Stimulated activated CD8-positive, alpha-beta memory T cell treated with anti-CD3 and anti-CD28 coated beads, Interleukin-15, amount 100 ng/mL, for 4 hours (primary cell): Measurements from ENCODE around the gene NUDT1.

Experiments
- DNase-seq, 2 donors: peaks; one replicate each; pipeline ENCODE4 v3.0.0-alpha.2; 2020; ENCODE audit warnings: low read depth in 2 of 2

NUDT1 gene

GRCh38 chr7:2205036-2205780 lies 36.8 kb upstream of the NUDT1 start:
- DNase-seq = no peak

GRCh38 chr7:2208712-2209111 lies 33.3 kb upstream of the NUDT1 start:
- no peak for DNase-seq

- no peak for DNase-seq
Observed at GRCh38 chr7:2209146-2209960, 32.7 kb upstream of the NUDT1 start.

GRCh38 chr7:2209961-2210323 lies 32.1 kb upstream of the NUDT1 start:
- no peak for DNase-seq

GRCh38 chr7:2210551-2211258 lies 31.3 kb upstream of the NUDT1 start:
- DNase-seq = no peak

GRCh38 chr7:2211259-2211880 lies 30.7 kb upstream of the NUDT1 start:
- no peak for DNase-seq

- DNase-seq = no peak
Observed at GRCh38 chr7:2211926-2212325, 30.1 kb upstream of the NUDT1 start.

- no peak for DNase-seq
Observed at GRCh38 chr7:2212906-2213305, 29.1 kb upstream of the NUDT1 start.

GRCh38 chr7:2213551-2214215 lies 28.3 kb upstream of the NUDT1 start:
- no peak for DNase-seq

GRCh38 chr7:2214636-2215035 lies 27.4 kb upstream of the NUDT1 start:
- no peak for DNase-seq

- no peak for DNase-seq
Observed at GRCh38 chr7:2215851-2216250, 26.2 kb upstream of the NUDT1 start.

- no peak for DNase-seq
Observed at GRCh38 chr7:2217206-2217605, 24.8 kb upstream of the NUDT1 start.

- no peak for DNase-seq
Observed at GRCh38 chr7:2217716-2218443, 24.1 kb upstream of the NUDT1 start.

GRCh38 chr7:2218444-2218785 lies 23.6 kb upstream of the NUDT1 start:
- DNase-seq = no peak

- DNase-seq = no peak
Observed at GRCh38 chr7:2219136-2219535, 22.9 kb upstream of the NUDT1 start.

- DNase-seq = no peak
Observed at GRCh38 chr7:2219606-2220005, 22.4 kb upstream of the NUDT1 start.

GRCh38 chr7:2220030-2220429 lies 22.0 kb upstream of the NUDT1 start:
- DNase-seq = no peak

- DNase-seq = no peak
Observed at GRCh38 chr7:2220506-2220905, 21.5 kb upstream of the NUDT1 start.

GRCh38 chr7:2220954-2221353 lies 21.1 kb upstream of the NUDT1 start:
- no peak for DNase-seq

GRCh38 chr7:2222516-2222915 lies 19.5 kb upstream of the NUDT1 start:
- no peak for DNase-seq

GRCh38 chr7:2223321-2223720 lies 18.7 kb upstream of the NUDT1 start:
- no peak for DNase-seq
